Nucleus accumbens (tissue), 56 donors: ENCODE data around the gene LAMA2.

Experiments used
- DNase-seq, 56 donors: peaks; one replicate each; lab custom pipeline; 2025; lab: John Stamatoyannopoulos, UW

The LAMA2 gene

GRCh38 chr6:128903715-128904114 is 20.8 kb downstream of the LAMA2 start:
- DNase-seq: no peak

GRCh38 chr6:128914051-128914450 is 31.1 kb downstream of the LAMA2 start:
- DNase-seq: no peak

- no peak for DNase-seq
Observed at GRCh38 chr6:128918886-128919285, 35.9 kb downstream of the LAMA2 start.

- no peak for DNase-seq
Observed at GRCh38 chr6:128919412-128920180, 36.7 kb downstream of the LAMA2 start.

GRCh38 chr6:128925765-128926164 is 42.8 kb downstream of the LAMA2 start:
- DNase-seq: no peak

- DNase-seq: no peak
Observed at GRCh38 chr6:128929869-128930268, 46.9 kb downstream of the LAMA2 start.

GRCh38 chr6:128930321-128930720 is 47.4 kb downstream of the LAMA2 start:
- no peak for DNase-seq

GRCh38 chr6:128932061-128932460 is 49.1 kb downstream of the LAMA2 start:
- DNase-seq: no peak

GRCh38 chr6:128950864-128951263 is 67.9 kb downstream of the LAMA2 start:
- no peak for DNase-seq

- DNase-seq: no peak
Observed at GRCh38 chr6:128952902-128953301, 70.0 kb downstream of the LAMA2 start.

GRCh38 chr6:128954308-128955043 is 71.5 kb downstream of the LAMA2 start:
- DNase-seq: no peak

GRCh38 chr6:128963561-128963960 is 80.6 kb downstream of the LAMA2 start:
- DNase-seq: no peak

- no peak for DNase-seq
Observed at GRCh38 chr6:128964233-128964755, 81.4 kb downstream of the LAMA2 start.

- no peak for DNase-seq
Observed at GRCh38 chr6:128964771-128965170, 81.8 kb downstream of the LAMA2 start.

- no peak for DNase-seq
Observed at GRCh38 chr6:128966934-128967333, 84.0 kb downstream of the LAMA2 start.

- no peak for DNase-seq
Observed at GRCh38 chr6:128979071-128979470, 96.1 kb downstream of the LAMA2 start.

GRCh38 chr6:128981716-128982115 is 98.8 kb downstream of the LAMA2 start:
- no peak for DNase-seq

- no peak for DNase-seq
Observed at GRCh38 chr6:128990360-128990759, 107.4 kb downstream of the LAMA2 start.

GRCh38 chr6:128990915-128991314 is 108.0 kb downstream of the LAMA2 start:
- DNase-seq: no peak

- DNase-seq: peak in 4 of 56 donors; percentile 0 to 15 (median 4)
Observed at GRCh38 chr6:128993166-128993565, 110.2 kb downstream of the LAMA2 start.

- no peak for DNase-seq
Observed at GRCh38 chr6:128997880-128998279, 114.9 kb downstream of the LAMA2 start.
